GM19193 (cell line): ENCODE measurements around the gene PIK3R1.

Source experiments
- POLR2A ChIP-seq: IDR thresholded peaks from 4 replicates; pipeline ENCODE4 v1.6.1; 2011; ENCODE audit not compliant: insufficient read depth, insufficient read length; ENCODE audit errors: extremely low read depth

PIK3R1 gene

DNA sequence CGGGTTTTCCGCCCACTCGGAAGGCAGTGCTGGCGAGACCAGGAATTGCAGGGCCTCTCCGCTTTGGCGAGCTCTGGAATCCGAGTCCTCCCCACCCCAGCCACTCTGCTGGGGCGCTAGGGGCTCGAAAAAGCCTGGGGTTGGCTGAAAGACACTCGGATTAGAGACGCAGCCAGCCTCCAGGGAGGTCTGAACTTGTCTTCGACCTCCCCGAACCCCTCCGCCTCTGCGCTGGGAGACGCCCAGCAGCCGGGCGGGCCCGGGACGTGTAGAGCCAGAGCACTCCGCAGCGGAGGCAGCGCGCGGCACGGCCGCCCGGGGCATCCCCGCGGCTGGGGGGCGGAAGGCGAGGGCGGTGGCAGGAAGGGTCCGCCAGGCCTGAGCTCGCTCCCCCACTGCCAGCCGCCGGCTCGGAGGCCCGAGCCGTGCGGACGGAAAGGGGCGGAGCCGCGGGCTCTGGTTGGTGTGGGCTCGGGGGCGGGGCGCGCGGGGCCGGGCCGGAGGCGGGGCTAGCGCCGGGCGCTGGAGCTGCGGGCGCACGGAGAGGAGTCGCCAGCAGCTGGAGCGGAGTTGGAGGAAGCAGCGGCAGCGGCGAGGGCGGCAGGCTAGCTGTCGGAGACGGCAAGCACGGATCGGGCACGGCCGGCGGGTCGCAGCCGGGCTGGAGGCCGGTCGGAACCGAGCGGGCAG, at the start of gene PIK3R1:
Gene PIK3R1, plus strand, starts transcription at position 549 of the 690 bp plus-strand sequence. CDS start 10,920 bp downstream, outside the sequence.
- TF ChIP-seq POLR2A: peak; percentile 92

DNA sequence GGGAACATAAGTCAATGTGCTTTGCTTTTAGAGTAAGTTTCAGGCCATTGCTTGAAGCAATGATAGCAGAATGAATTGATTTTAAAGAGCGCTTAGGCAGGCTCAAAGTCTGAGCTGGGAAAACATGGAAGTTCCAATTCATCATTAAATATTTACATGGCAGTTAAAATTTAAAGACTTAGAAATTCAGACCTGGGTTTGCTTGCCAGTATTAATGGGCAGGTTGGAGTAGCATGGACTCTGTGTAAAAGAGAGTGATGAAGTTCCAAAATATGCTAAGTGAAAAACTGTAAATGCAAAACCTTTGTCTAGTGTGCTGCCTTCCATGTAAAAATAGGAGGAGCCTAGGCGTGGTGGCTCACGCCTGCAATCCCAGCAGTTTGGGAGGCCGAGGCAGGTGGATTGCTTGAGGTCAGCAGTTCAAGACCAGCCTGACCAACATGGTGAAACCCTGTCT, 48.3 kb upstream of the PIK3R1 start:
- no peak for TF ChIP-seq POLR2A

DNA sequence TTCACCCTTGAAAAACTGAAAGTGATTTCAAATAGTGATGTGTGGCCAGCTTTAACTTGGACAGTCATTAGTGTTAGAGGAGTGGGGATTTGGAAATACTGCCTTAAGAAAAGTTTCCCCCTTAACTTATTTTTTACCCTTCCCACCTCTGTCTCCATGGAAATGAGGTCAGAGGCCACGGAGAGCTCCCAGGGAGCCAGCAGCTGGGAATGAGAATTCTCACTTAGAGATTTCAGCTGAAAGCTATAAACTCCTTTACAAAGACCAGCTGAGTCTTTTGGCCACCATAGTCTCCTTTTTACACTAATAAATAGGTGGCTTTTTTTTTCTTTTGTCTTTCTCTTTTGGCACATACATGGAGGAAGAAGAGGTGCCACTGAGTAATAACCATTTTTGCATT, 45.7 kb upstream of the PIK3R1 start:
- TF ChIP-seq POLR2A: no peak

DNA sequence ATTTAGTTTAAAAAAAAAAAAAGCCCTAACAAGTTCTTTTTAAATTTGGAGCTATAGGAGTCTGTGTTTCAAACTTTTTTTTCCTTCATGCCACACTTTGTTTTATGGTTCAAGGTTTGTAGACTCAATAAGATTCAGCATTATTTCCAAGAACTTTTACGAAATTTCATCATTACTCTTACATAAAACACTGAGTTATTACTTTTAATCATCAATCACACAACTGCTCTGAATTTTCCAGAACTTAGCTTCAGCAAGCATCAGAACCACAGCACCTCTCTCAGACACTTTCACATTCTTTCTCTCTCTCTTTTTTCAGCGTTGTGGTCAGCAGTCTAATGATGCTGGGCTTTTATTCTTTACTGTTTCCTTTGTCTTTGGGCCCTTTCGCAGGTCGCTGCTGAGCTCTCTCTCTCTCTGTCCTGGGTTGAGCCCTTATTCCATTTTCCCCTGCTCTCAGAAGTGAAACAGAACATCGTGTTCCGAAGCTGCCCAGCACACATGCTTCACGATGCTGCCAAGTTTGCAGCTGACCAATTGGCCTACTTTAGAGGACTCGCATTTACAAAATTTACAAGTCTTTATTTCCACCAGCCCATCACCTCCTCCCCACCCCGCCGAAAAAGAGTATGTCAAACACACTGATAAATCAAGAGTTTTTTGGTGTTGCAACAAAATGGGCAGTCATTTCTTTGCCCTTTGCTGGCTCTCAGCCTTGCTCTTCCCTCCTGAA, 44.6 kb upstream of the PIK3R1 start:
- TF ChIP-seq POLR2A: no peak

DNA sequence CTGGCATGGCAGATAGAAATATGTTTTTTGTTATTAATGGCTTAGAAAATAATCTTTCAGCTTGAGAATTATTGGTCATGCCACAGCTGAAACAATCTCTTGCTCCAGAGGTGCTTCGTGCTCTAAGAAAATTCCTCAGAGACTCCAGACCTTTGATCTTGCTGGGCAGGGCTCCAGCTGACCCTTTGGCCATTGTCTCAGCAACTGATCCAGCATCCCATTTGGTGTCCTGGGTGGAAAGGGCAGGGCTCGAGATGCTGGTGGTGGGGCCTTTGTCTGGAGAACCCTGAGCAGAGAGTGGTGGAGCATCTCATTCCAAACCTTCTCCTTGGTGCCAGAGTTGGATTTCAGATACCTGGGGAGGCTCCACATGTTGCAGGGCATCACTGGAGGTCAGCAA, 43.2 kb upstream of the PIK3R1 start:
- TF ChIP-seq POLR2A: no peak

DNA sequence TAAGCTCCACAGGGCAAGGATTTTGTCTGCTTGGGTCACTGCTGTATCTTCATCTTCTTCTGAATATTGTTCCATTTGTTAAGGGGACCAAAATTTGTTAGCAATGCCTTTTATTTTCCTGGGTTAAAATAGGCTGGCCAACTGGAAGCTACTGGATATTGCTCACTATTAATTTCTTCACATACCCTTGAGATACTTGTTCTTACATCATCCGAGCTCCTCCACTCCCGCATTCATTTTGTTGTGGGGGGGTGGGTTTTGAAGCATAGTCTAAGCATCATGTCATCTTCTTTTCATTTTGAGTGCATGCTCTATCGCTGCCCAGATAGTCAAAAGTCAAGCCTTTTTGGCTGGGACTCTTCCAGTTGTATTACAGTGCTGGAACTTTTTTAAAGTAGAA, 42.5 kb upstream of the PIK3R1 start:
- no peak for TF ChIP-seq POLR2A

DNA sequence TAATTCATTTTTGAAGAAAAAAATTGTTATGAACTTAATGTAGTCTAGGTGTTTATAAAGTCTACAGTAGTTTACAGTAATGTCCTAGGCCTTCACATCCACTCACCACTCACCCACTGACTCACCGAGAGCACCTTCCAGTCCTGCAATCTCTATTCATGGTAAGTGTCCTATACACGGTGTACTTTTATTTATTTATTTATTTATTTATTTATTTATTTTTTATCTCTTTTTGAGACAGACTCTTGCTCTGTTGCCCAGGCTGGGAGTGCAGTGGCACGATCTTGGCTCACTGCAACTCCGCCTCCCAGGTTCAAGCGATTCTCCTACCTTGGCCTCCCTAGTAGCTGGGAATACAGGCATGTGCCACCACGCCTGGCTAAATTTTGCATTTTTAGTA, 39.3 kb upstream of the PIK3R1 start:
- TF ChIP-seq POLR2A: no peak

DNA sequence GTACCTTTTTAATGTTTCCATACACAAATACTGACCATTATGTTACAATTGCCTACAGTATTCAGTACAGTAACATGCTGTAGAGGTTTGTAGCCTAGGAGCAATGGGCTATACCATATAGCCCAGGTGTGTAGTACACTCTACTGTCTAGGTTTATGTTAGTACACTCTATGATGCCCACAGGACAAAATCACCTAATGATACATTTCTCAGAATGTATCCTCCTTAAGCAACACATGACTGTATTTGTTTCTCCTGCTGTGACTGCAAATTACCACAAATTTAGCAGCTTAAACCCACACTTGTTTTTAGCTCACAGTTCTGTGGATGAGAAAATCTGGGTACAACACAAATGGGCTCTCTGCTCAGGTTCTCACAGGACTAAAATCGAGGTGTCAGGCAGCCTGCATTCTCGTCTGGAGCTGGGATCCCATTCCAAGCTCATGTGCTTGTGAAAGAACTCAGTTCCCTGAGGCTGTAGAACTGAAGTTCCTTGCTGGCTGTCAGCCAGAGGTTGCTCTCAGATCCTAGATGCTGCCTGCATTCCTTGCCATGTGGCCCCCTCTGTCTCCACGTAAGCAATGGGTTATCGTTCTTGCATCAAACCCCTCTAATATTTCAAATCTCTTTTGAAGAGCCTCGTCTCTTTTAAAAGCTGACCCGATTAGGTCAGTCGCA, 38.6 kb upstream of the PIK3R1 start:
- TF ChIP-seq POLR2A: no peak

DNA sequence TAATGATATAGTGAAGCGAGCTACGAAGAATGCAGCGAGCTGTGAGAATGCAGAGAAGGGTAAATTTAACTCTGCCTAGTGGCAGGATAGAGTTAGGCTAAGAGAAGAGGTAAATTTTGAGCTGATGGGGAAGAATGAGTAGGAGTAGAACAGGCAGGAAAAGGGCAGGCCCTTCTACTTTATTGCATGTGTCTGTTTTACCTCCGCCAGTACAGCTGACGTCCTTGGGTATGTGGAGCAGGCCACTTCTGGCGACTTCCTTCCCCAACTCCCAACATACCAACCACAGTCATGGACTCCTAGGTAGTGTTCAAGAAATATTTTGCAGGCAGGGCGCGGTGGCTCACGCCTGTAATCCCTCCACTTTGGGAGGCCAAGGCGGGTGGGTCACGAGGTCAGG, 37.9 kb upstream of the PIK3R1 start:
- TF ChIP-seq POLR2A: no peak

DNA sequence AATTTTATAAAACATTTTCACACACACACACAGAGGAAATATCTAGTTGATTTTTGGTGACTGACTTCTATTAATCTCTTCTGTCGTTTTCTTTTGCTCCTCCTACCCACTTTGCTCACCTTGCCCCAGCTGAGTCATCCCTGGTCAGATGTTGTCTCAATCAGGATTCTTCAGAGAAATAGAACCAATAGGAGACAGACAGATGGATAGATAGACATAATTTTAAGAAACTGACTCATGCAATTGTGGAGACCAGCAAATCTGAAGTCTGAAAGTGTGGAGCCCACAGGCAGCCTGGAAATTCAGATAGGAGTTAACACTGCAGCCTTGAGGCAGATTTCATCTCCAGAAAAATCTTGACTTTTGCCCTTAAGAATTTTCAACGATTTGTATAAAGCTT, 37.0 kb upstream of the PIK3R1 start:
- TF ChIP-seq POLR2A: no peak

DNA sequence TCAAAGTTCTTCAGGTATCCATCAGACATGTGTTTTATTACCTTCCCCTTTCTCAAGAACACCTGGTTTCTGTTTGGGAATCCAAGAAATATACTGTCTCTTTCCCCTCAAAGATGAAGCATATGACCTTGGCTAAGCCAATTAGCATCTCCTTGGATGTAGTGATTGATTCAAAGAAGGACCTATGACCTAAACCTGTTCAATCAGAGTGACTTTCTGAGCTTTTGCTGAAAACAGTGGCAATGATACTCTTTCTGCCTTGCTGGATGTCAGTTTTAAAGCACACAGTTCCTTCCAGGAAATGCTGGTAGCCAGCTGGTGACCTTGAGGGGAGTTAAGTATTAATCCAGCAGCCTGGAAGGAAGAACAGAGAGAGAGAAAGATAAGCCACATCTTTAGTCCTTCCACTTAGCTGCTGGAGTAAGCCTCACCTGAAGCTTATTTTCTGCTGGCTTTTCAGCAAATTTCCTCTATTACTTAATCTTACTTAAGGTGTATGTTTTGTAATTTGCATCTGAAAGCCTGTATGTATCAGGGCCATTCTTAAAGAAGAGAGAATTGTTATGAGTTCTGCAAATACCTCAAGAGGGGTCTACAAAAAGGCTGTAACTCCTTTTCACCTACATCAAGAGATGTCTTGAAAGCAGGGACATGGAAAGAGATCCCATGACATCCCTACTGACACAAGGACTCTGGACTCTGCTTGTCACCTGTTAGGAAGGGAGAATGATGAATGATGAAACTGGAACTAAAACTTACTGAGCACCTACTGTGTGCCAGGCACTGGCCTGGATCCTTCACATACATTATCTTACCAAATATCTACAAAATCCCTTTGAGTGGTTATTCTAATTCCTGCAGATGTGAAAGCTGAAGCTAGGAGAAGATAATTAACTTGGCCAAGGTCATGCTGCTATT, 35.2 kb upstream of the PIK3R1 start:
- TF ChIP-seq POLR2A: no peak

DNA sequence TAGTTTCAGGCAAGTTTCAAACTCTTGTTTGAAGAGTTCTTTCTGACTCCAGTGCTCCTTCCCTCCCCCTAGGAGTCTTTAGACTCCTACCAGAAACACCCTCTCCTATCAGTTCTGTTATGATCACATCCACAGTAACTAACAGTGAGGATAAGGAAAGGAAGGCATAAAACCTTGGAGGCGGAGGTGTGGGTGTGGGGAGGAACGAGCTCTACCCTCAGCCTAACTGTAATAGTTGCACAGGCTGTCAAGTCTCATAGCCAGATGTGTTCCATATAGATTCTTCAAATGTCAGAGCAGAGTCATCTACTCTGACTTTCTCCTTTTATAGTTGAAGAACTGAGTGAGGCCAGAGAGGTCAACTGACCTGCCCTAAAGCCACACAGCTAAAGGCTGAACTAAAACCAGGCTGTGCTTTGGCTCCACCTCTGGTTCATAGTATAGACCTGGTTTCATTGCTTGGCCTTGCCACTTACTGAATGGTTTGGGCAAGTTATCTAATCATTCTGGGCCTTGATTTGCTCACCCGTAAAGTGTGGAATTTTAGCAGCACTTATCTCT, 34.4 kb upstream of the PIK3R1 start:
- no peak for TF ChIP-seq POLR2A

DNA sequence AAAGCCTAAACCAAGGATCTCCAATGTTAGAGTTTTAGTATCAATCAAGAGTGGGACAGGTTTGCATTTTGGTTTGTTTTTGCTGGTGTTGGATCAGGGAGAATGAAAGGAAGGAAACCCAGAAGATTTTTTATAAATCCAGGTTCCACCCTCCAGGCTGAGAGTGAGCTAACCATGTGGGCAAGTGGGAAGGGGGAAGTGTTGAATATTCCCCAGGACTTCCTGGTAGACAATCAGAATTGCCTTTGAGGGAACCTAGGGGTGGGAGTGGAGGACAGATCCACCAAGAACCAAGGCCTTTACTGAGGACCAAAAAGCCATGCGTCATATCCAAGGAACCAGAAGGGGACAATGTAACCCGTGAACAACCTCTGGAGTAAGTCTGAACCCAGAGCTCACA, 33.5 kb upstream of the PIK3R1 start:
- TF ChIP-seq POLR2A: no peak

DNA sequence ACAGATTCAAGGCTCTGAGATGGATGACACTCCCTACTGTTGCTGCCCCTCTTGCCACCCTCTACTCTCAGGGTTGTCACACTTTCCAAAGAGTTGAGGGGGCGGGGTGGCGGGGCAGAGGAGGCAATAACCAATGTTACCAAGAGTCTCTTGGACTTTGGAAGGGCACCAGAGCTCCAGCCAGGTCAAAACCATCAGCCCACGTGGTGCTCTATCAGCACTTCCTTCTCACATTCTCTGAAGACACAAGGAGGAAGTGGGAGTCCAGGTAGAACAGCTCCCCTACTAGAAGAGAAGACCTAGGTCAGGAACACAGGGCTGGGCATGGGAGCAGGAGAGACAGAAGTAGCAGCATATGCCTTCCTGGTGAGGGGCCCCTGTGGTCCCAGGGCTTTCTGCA, 33.0 kb upstream of the PIK3R1 start:
- no peak for TF ChIP-seq POLR2A
